Natural killer cell treated with Interleukin-12 subunit alpha and Interleukin-12 subunit beta and Interleukin-15 and Interleukin-18, amount 100 ng/mL, for 72 hours (primary cell): Measurements from ENCODE around the gene HS6ST3. TPM values are rescaled to one million over a fixed set of nuclear protein-coding genes. Genes with fewer than 3 reads are reported as not detected.

ENCODE experiments used
- ATAC-seq, 2 donors: fragments of 150-1000 bp; cut with Tn5 transposase in 1 of 2; sonication (Bioruptor Pico), chemical (Tn5 transposase) in 1 of 2; 2 replicates each; pipeline ENCODE4 v1.10.0; 2021
- DNase-seq: peaks from one replicate; pipeline ENCODE4 v3.0.0; 2022; ENCODE audit warnings: low spot score
- H3K27ac Mint-ChIP-seq, 2 donors: 1 replicate in 1 of 2; 2 replicates in 1 of 2; pipeline ENCODE4 v1.8.0; 2022; ENCODE audit warnings: mixed read lengths in 2 of 2, mild to moderate bottlenecking in 1 of 2, moderate library complexity in 1 of 2
- H3K27me3 Mint-ChIP-seq, 2 donors: 1 replicate in 1 of 2; 2 replicates in 1 of 2; pipeline ENCODE4 v1.8.0; 2022; ENCODE audit warnings: mixed read lengths in 2 of 2
- H3K36me3 Mint-ChIP-seq: one replicate; pipeline ENCODE4 v1.8.0; 2022; ENCODE audit warnings: mixed read lengths
- H3K4me1 Mint-ChIP-seq, 2 donors: 1 replicate in 1 of 2; 2 replicates in 1 of 2; pipeline ENCODE4 v1.8.0; 2022; ENCODE audit warnings: low read depth in 2 of 2, mixed read lengths in 2 of 2, mild to moderate bottlenecking in 1 of 2
- H3K4me3 Mint-ChIP-seq: one replicate; pipeline ENCODE4 v1.8.0; 2022; ENCODE audit warnings: mixed read lengths
- H3K9me3 Mint-ChIP-seq: 2 replicates; pipeline ENCODE4 v1.8.0; 2022; ENCODE audit warnings: mixed read lengths
- total RNA-seq, 2 donors: library from RNA; stranded (reverse); gene quantifications; one replicate each; pipeline ENCODE4 v1.2.3, GENCODE V29; 2022

The HS6ST3 gene
- total RNA-seq, 2 donors from 2014 or later = not detected

DNA sequence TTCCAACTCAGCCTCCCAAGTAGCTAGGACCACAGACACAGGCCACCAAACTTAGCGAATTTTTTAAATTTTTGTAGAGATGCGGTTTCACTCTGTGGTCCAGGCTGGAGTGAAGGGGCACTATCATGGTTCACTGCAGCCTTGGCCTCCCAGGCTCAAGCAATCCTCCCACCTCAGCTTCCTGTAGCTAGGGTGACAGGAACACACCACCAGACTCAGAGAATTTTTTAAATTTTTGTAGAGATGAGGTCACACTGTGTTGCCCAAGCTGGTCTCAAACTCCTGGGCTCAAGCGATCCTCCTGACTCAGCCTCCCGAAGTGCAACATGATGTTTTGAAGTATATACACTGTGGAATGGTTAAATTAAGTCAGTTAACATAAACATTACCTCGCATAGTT, 640.8 kb downstream of the HS6ST3 start:
- H3K4me1 Mint-ChIP-seq = no peaks in the 10 kb centered on the region
- peaks cover 21% of the 10 kb centered on the region for H3K9me3 Mint-ChIP-seq
- DNase-seq = no peak
- no peaks in the 10 kb centered on the region for H3K36me3 Mint-ChIP-seq
- H3K4me3 Mint-ChIP-seq = no peak overlapping the region
- no peak overlapping the region for H3K27ac Mint-ChIP-seq
- no peaks in the 10 kb centered on the region for H3K27me3 Mint-ChIP-seq
- no peak for ATAC-seq

DNA sequence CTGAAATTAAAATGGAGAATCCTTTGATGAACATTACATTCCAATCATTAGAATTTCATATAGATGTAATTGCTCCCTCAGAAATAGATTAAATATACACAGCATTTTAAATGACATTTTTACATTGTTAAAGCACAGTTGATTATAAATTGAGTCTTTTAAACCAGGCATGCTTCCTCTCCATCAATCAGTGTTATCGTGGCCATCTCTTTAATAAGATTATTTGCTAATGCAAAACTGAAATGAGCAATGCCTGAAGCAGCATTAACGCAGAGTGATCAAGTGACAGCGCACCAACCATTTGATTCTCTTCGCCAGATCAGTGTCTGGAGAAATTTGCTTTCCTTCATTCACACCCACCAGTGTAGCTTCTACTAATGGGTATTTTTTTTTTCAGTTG, 644.6 kb downstream of the HS6ST3 start:
- ATAC-seq (no peak), DNase-seq (no peak)
- Mint-ChIP-seq H3K4me3 (no peak overlapping the region), H3K27ac (no peak overlapping the region), H3K36me3 (no peaks in the 10 kb centered on the region), H3K4me1 (no peaks in the 10 kb centered on the region), H3K9me3 (peaks cover 32% of the 10 kb centered on the region), H3K27me3 (no peaks in the 10 kb centered on the region)

DNA sequence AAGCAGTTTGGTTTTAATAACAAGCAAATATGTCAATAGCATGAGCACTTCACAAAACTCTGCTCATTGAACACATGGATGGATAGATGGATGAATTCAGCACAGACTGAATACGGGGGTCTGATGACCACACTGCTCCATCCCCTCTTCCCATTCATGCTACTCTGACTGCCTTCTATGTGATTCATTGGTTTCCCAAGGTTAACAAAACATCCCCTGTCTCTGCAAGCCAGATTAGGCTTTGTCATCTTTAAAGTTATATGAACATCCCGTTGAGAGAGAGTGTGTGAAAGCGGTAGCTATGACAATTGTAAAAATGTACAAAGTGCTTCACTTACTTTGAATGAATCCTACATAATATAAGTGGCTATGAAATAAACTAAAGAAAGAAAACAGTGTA, 651.9 kb downstream of the HS6ST3 start:
- Mint-ChIP-seq H3K36me3 (no peaks in the 10 kb centered on the region), H3K4me3 (no peak overlapping the region), H3K27me3 (no peaks in the 10 kb centered on the region), H3K27ac (no peak overlapping the region), H3K4me1 (no peaks in the 10 kb centered on the region), H3K9me3 (peaks cover 25% of the 10 kb centered on the region)
- no peak for ATAC-seq
- DNase-seq = no peak

DNA sequence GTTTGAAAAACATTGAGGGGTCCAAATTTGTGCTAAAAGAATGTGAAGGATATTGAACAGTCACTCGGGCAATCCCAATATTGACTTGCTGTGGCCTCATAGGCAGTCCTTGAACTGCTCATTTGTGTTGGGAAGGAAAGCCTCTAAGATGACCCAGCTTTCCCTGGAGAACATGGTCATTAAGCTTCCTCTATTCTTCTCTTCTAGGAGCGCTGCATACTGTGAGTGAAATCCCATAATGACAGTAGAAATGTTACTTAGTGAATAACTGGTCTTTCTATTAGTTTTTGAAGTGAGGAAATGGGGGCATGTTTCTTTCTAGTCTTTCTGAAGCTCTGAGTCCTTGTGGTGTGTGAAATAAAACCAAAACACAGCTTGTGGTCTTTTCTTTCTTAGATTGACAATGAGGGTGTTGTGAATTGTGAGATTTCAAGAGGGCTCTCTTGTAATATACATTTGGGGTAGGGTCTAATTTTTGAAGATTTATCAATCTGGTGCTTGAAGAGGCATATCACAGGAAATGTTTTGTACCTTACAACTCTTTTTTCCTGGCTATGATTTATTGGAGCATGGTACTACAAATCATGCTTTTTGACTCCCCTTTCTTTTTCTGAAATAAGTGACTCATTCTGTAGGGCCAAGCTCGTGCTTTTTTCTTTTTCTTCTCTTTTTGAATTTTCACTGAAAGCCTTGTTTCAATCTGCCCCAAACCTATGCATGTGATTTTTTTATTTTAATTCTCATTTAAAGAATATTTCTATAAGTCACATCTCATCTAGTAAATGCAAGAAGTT, 653.6 kb downstream of the HS6ST3 start:
- Mint-ChIP-seq H3K27me3 (no peaks in the 10 kb centered on the region), H3K36me3 (no peaks in the 10 kb centered on the region), H3K27ac (no peak overlapping the region), H3K4me1 (no peaks in the 10 kb centered on the region), H3K9me3 (peaks cover 22% of the 10 kb centered on the region), H3K4me3 (no peak overlapping the region)
- DNase-seq (no peak), ATAC-seq (no peak)

DNA sequence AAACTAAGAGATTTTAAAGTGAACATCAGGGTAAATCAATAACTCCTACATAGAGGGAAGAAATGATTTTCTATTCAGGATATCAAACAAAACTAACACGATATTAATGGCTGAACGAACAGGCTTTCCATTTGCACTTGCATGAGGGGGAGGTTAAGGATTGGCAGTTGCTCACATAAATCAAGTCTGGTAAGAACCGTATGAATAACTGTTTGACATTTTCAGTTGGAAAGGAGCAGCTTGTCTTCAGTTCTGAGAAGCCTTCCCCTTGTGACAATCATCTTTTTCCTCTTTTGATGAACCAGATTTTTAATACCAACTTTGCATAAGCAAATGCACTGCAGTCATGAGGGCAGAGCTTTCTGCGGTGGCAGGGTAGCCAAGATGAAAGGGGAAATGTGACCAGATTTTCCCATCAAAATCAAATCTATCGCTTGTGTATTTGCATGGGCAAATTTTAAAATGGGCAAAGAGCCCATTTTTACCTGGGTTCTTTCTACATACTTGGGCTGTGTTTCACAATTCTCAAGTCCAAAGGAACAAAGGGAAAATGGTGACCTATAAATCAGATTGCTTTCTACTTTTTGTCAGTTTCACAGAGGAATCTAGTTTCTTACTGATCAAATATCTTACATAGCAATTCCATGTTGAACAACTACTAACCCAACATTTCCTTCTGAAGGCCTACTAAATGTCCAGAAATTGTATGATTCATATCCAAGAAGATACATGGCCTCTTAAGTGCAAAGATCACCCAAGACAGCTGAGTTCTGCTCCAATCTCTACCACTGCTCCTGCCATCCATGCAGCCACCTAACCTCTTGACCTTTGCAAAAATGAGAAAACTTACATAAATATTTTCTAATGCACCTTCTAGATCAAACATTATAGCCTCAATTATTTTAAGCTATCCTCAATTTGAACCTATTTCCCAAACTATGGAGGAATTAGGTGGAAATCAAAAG, 654.7 kb downstream of the HS6ST3 start:
- H3K4me1 Mint-ChIP-seq = no peaks in the 10 kb centered on the region
- no peak for DNase-seq
- ATAC-seq = no peak
- no peaks in the 10 kb centered on the region for H3K27me3 Mint-ChIP-seq
- H3K9me3 Mint-ChIP-seq = peaks cover 13% of the 10 kb centered on the region
- no peak overlapping the region for H3K27ac Mint-ChIP-seq
- no peak overlapping the region for H3K4me3 Mint-ChIP-seq
- no peaks in the 10 kb centered on the region for H3K36me3 Mint-ChIP-seq

DNA sequence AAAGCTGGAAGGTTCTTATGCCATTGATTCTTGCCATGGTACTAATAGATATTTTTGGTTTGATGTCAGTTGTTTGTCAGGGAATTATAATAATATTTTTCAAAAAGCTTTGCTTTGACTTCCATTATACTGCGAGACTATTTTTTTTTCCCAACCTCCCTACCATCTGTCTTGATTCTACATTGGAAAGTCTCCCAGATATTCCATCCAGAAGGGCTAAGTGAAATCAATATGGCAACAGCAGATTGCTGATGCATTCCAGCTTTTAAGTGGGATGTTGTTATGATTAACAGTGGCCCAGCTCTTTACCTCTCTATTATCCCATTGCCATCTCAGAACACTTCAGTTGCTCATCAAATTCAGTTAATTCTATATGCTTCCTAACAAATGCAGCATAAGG, 657.0 kb downstream of the HS6ST3 start:
- no peaks in the 10 kb centered on the region for H3K36me3 Mint-ChIP-seq

DNA sequence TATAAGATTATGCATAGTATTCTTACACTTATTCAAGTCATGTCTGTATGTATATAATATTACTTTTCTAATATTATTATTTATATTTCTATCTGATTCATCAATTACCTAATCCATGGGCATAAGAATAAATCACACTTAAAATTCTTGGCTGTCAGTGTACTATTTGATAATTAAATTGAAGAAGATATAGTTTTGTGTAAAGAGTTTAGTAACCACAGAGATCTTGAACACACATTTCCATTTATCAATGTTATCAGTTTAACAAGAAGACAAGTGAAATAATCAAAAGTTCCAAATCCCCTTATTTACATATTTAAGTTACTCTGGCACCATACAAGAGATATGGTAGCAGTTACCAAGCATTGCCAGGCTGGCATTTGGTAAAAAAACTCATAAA, 659.9 kb downstream of the HS6ST3 start:
- Mint-ChIP-seq H3K4me1 (no peaks in the 10 kb centered on the region), H3K36me3 (no peaks in the 10 kb centered on the region), H3K27me3 (no peaks in the 10 kb centered on the region), H3K4me3 (no peak overlapping the region), H3K9me3 (peaks cover 4% of the 10 kb centered on the region), H3K27ac (no peak overlapping the region)
- ATAC-seq (no peak), DNase-seq (no peak)

More for the DNA sequence above, 657.0 kb downstream of the HS6ST3 start:
- Mint-ChIP-seq H3K4me1 (no peaks in the 10 kb centered on the region), H3K9me3 (peaks cover 7% of the 10 kb centered on the region), H3K27ac (no peak overlapping the region), H3K27me3 (no peaks in the 10 kb centered on the region), H3K4me3 (no peak overlapping the region)
- ATAC-seq (no peak), DNase-seq (no peak)

DNA sequence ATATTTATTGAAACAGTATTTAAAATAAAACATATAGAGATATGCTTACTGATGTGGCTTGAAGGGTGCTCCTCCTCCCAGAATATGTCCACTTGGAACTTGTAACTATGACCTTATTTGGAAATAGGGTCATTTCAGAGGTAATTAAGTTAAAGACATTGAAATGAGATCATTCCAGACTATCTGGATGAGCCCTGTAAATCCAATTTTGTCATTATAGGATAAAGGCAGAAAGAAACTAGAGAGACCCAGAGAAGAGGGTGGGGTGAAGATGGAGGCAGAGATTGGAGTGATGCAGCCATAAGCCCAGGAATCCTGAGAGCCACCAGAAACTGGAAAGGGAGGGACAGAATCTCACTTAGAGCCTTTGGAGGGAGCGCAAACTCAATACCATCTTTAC, 661.2 kb downstream of the HS6ST3 start:
- no peak for DNase-seq
- Mint-ChIP-seq H3K4me3 (no peak overlapping the region), H3K9me3 (no peaks in the 10 kb centered on the region), H3K4me1 (no peaks in the 10 kb centered on the region), H3K27me3 (no peaks in the 10 kb centered on the region), H3K36me3 (no peaks in the 10 kb centered on the region), H3K27ac (no peak overlapping the region)
- ATAC-seq = no peak

DNA sequence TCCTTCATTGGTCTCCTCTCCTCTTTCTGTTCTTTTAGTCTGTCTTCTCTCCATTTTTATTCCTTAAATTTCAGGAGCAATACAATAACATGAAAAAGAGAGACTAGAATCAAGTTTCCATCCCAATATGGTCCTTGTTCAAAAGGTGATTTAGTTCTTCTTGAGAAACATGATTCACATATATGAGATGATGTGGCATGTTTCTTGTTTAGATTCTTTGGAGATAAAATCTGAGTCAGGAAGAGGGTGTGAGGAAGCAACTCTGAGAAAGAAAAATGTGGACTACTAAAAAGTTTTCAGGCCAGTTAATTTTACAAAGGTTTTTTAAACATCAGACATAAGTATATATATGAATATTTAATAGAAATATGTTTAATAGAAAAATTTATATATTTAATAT, 673.0 kb downstream of the HS6ST3 start:
- Mint-ChIP-seq H3K36me3 (no peaks in the 10 kb centered on the region), H3K4me1 (no peaks in the 10 kb centered on the region), H3K4me3 (no peak overlapping the region), H3K27ac (no peak overlapping the region), H3K27me3 (no peaks in the 10 kb centered on the region), H3K9me3 (peaks cover 8% of the 10 kb centered on the region)
- no peak for ATAC-seq
- no peak for DNase-seq

DNA sequence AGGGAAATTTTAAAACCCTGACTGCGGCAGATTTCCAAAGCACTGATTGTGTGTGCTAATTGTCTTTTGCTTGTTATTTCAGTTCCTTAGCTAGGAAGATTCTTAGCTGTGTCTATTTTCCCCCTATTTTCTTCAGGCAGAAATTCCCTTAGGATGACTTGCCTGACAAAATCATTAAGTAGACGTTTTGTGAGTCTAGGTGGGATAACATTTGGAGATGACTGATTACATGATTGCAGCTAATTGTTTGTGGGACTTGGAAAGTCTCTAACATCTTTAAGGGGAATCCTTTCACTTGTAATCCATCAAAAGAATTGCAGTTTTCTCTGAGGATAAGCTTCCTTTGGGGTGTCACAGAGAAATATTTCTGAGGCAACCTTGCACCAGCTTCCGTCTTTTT, 676.4 kb downstream of the HS6ST3 start:
- Mint-ChIP-seq H3K27ac (no peak overlapping the region), H3K4me3 (no peak overlapping the region), H3K36me3 (no peaks in the 10 kb centered on the region), H3K4me1 (no peaks in the 10 kb centered on the region), H3K27me3 (no peaks in the 10 kb centered on the region), H3K9me3 (peaks cover 12% of the 10 kb centered on the region)
- DNase-seq = no peak
- ATAC-seq = no peak

DNA sequence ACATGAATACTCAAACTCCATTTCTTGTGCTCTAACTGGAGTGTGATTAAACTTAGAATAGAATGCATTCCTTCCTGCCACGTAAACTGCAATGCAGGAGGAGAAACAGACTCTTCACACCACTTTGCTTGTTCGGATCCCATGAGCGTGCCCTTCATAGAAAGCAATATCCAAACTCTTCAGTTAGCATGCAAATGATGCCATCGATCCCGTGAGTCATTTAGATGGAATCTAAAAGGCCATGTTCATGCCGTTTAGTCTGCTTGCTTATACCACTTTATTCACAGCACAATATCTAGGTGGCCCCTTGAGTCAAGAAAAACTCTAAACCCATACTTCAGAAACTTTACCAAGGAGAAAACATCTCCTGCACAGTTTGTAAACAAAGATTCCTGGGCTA, 678.6 kb downstream of the HS6ST3 start:
- H3K36me3 Mint-ChIP-seq = no peaks in the 10 kb centered on the region
- no peaks in the 10 kb centered on the region for H3K27me3 Mint-ChIP-seq
- no peak overlapping the region for H3K27ac Mint-ChIP-seq

DNA sequence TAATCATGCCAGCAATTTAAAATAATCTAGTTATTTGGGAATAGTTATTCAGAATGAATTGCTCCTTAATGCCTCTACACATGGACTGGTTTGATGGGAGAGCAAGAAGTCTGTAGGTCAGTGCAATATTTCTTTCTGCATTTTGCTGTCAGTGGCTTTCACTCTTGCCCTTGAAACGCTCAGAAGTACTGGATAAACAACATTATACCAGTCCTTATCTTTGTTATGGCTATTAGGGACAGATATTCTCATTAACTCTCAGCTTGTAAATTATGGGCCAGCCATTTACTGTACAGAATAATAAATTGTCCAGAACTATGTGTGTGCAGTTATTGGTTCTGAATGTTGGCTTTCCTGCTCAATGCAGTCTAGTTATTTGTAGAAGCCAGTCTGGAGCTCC, 680.0 kb downstream of the HS6ST3 start:
- Mint-ChIP-seq H3K9me3 (peaks cover 11% of the 10 kb centered on the region), H3K4me3 (no peak overlapping the region), H3K36me3 (peaks cover 4% of the 10 kb centered on the region), H3K27me3 (no peaks in the 10 kb centered on the region), H3K4me1 (no peaks in the 10 kb centered on the region), H3K27ac (no peak overlapping the region)
- no peak for DNase-seq
- ATAC-seq = no peak

More for the DNA sequence above, 678.6 kb downstream of the HS6ST3 start:
- H3K9me3 Mint-ChIP-seq = peaks cover 8% of the 10 kb centered on the region
- ATAC-seq (no peak), DNase-seq (no peak)
- no peak overlapping the region for H3K4me3 Mint-ChIP-seq
- H3K4me1 Mint-ChIP-seq = no peaks in the 10 kb centered on the region

DNA sequence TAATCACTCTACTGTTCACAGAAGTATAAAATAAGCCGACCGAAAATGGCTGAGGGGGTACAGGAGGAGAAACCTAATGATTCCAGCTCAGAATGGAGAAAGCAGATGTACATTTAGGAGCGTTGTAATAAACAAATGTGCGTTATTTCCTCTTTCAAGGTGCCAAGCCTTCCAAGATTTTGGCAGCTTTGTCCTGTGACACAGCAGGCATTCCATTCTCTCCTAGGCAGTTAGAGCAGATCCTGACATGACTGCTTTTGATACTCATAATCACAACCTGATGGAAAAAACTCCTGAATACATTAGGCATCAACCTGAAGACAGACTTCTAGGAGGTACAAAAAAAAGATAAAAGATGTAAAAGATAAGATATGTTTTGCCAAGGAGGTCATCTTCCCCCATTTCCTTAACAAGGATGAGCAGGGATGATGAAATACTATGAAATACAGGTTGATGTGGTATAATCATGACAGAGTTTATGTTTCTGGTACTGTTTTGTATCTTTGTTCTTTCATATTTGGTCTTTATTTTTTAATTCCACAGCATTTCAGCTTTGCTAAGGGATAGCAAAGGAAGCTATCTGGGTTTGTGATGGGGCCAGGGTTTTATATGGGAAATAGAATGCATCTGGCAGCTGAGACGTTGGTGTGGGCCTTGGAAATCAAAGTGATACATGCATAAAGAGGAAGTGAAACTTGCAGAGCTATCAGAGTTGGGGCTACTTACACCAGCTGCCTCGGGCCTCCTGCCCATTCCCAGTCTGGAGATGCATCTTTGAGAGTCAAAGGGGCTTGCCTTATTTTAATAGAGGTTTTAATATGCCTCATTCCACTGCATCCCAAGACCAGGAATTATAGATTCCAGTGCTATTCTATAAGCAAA, 681.8 kb downstream of the HS6ST3 start:
- no peak for ATAC-seq
- Mint-ChIP-seq H3K9me3 (peaks cover 15% of the 10 kb centered on the region), H3K27me3 (no peaks in the 10 kb centered on the region), H3K27ac (no peak overlapping the region), H3K4me3 (no peak overlapping the region), H3K4me1 (no peaks in the 10 kb centered on the region), H3K36me3 (peaks cover 9% of the 10 kb centered on the region)
- no peak for DNase-seq
